Caco-2 (cell line): ENCODE results near the gene NTN4. TPM values are rescaled to one million over a fixed set of nuclear protein-coding genes. Genes with fewer than 3 reads are reported as not detected.
A peak's percentile ranks its signal among the peaks of the same experiment; 100 is the strongest.
"Not testable (repeated sequence)": the region's sequence is repeated elsewhere in the genome, so short reads cannot be mapped to it uniquely, and the experiment has no call there.

Experiments used
- BruUV-seq: library from RNA; stranded (reverse); fragments of 400-500 nt; replicated peaks from 2 replicates; lab custom pipeline; 2021; lab: Mats Ljungman, UMichigan
- CTCF ChIA-PET: fragments of 300-600 bp; sonication (Branson Sonifier 250); formaldehyde crosslinking; loops from one replicate; lab custom pipeline; 2022; ENCODE audit warnings: antibody characterized with exemption; lab: Charles Lee
- POLR2A ChIA-PET: fragments of 300-600 bp; sonication (Branson Sonifier 250); formaldehyde crosslinking; loops from one replicate; lab custom pipeline; 2022; ENCODE audit warnings: antibody characterized with exemption; lab: Charles Lee
- DNase-seq, 2 experiments: peaks; one replicate each; pipeline versions ENCODE4 v3.0.0 to v3.0.0-alpha.2; 2020 to 2022
- H3K27me3 ChIP-seq: replicated peaks from 2 replicates; pipeline ENCODE4 v1.6.0; 2011; ENCODE audit warnings: low read length; ENCODE audit not compliant: control insufficient read depth, insufficient read depth
- H3K36me3 ChIP-seq: 2 replicates; pipeline ENCODE4 v1.5.1; 2011; ENCODE audit warnings: low read length; ENCODE audit not compliant: control insufficient read depth, insufficient read depth
- H3K4me1 ChIP-seq: fragments of 250-450 bp; sonication (Bioruptor Pico); 2 replicates; pipeline ENCODE4 v1.5.1; 2020; ENCODE audit warnings: mild to moderate bottlenecking
- H3K4me3 ChIP-seq: 2 replicates; pipeline ENCODE4 v1.5.1; 2011; ENCODE audit warnings: low read depth, mild to moderate bottlenecking, control low read depth, low read length
- H3K9me3 ChIP-seq: fragments of 250-450 bp; sonication (Bioruptor Pico); 2 replicates; pipeline ENCODE4 v1.5.1; 2020; ENCODE audit warnings: mild to moderate bottlenecking, moderate library complexity
- H3K27ac Mint-ChIP-seq: one replicate; pipeline ENCODE4 v1.8.0; 2022; ENCODE audit warnings: mixed read lengths; ENCODE audit not compliant: unreplicated experiment
- H3K27me3 Mint-ChIP-seq: one replicate; pipeline ENCODE4 v1.8.0; 2022; ENCODE audit warnings: mixed read lengths; ENCODE audit not compliant: insufficient read depth, unreplicated experiment
- H3K36me3 Mint-ChIP-seq: one replicate; pipeline ENCODE4 v1.8.0; 2022; ENCODE audit warnings: mild to moderate bottlenecking, mixed read lengths; ENCODE audit not compliant: insufficient read depth, unreplicated experiment
- H3K4me1 Mint-ChIP-seq: one replicate; pipeline ENCODE4 v1.8.0; 2022; ENCODE audit warnings: low read depth, mixed read lengths; ENCODE audit not compliant: unreplicated experiment
- H3K4me3 Mint-ChIP-seq: one replicate; pipeline ENCODE4 v1.8.0; 2022; ENCODE audit warnings: mild to moderate bottlenecking, moderate library complexity, mixed read lengths; ENCODE audit not compliant: unreplicated experiment
- H3K9me3 Mint-ChIP-seq: one replicate; pipeline ENCODE4 v1.8.0; 2022; ENCODE audit warnings: mixed read lengths; ENCODE audit not compliant: unreplicated experiment
- CTCF ChIP-seq, 2 experiments: fragments of 200-600 bp in 1 of 2; IDR thresholded peaks; 1 replicate in 1 of 2; 2 replicates in 1 of 2; pipeline versions ENCODE4 v1.5.1 to v1.8.0; 2011 to 2022; ENCODE audit warnings: antibody characterized with exemption in 1 of 2, control low read depth in 1 of 2, inconsistent platforms in 1 of 2, low read depth in 1 of 2, low read length in 1 of 2, mild to moderate bottlenecking in 1 of 2, moderate library complexity in 1 of 2; ENCODE audit not compliant: insufficient read depth in 1 of 2, severe bottlenecking in 1 of 2, unreplicated experiment in 1 of 2
- intact Hi-C: fragments of 100-400 bp; cut with micrococcal nuclease; formaldehyde crosslinking; loops from one replicate; pipeline ENCODE4 v1.10.0; 2022; ENCODE audit not compliant: unreplicated experiment
- total RNA-seq: library from RNA; stranded (reverse); gene quantifications from 2 replicates; pipeline ENCODE4 v1.2.3, GENCODE V29; 2022

NTN4 gene
- total RNA-seq, 1 experiment from 2014 or later, result 54.1 TPM

GRCh38 chr12:95739561-95740313 is 50.8 kb downstream of the NTN4 start:
- Mint-ChIP-seq H3K36me3 (peaks cover 52% of the 10 kb centered on the region), H3K27me3 (no peaks in the 10 kb centered on the region), H3K4me3 (no peak overlapping the region), H3K9me3 (peaks cover 6% of the 10 kb centered on the region), H3K27ac (peak overlapping the region; percentile 74), H3K4me1 (peaks cover 33% of the 10 kb centered on the region)
- Histone ChIP-seq H3K4me3 (no peak overlapping the region), H3K36me3 (no peaks in the 10 kb centered on the region), H3K27me3 (no peaks in the 10 kb centered on the region), H3K4me1 (peaks cover 51% of the 10 kb centered on the region), H3K9me3 (peaks cover 4% of the 10 kb centered on the region; the same call in 1 of the 2 replicates)
- BruUV-seq, result no TSS peak
- intact Hi-C loops, result loop anchor here (2.0 to 5.0 kb wide), 3 partner anchors 75 to 117 kb away; no protein-coding TSS in a partner anchor
- ChIA-PET CTCF (no interaction called here), POLR2A (no interaction called here)
- DNase-seq, result no peak
- no peak for TF ChIP-seq CTCF (IDR thresholded peaks at IDR 0.05; ENCODE audit: insufficient read depth in 1 of 2, low read depth in 1 of 2, low read length in 1 of 2, severe bottlenecking in 1 of 2, unreplicated experiment in 1 of 2)

GRCh38 chr12:95738024-95738611 is 52.4 kb downstream of the NTN4 start:
- Mint-ChIP-seq H3K4me3 (peak overlapping the region; percentile 34), H3K36me3 (peaks cover 53% of the 10 kb centered on the region), H3K4me1 (peaks cover 27% of the 10 kb centered on the region), H3K27ac (peak overlapping the region; percentile 68), H3K9me3 (no peaks in the 10 kb centered on the region), H3K27me3 (no peaks in the 10 kb centered on the region)
- Histone ChIP-seq H3K9me3 (no peaks in the 10 kb centered on the region), H3K4me3 (no peak overlapping the region; the same call in 1 of the 2 replicates), H3K4me1 (peaks cover 43% of the 10 kb centered on the region), H3K36me3 (no peaks in the 10 kb centered on the region), H3K27me3 (no peaks in the 10 kb centered on the region)
- BruUV-seq, result no TSS peak
- POLR2A ChIA-PET, result interaction anchor here (0.6 kb wide), 2 partner anchors 12 to 95 kb away, joined by 3 to 4 read pairs; no protein-coding TSS in a partner anchor
- TF ChIP-seq CTCF (IDR thresholded peaks at IDR 0.05; ENCODE audit: insufficient read depth in 1 of 2, low read depth in 1 of 2, low read length in 1 of 2, severe bottlenecking in 1 of 2, unreplicated experiment in 1 of 2), result peak in 1 of 2 experiments; percentile 6
- peak; percentile 82 to 94 for DNase-seq
- CTCF ChIA-PET, result interaction anchor here (0.9 to 1.0 kb wide), 2 partner anchors 9 to 14 kb away, joined by 3 to 4 read pairs; no protein-coding TSS in a partner anchor
- intact Hi-C loops, result loop anchor here (1.0 to 5.0 kb wide), 8 partner anchors 8 to 116 kb away; no protein-coding TSS in a partner anchor

- intact Hi-C loops, result loop anchor here (1.0 to 5.0 kb wide), 3 partner anchors 8 to 114 kb away; no protein-coding TSS in a partner anchor
- DNase-seq, result no peak
- no peaks in the 10 kb centered on the region for H3K27me3 Mint-ChIP-seq
- no TSS peak for BruUV-seq
- ChIA-PET CTCF (no interaction called here), POLR2A (no interaction called here)
- Histone ChIP-seq H3K4me3 (no peak overlapping the region), H3K36me3 (no peaks in the 10 kb centered on the region), H3K9me3 (no peaks in the 10 kb centered on the region), H3K27me3 (no peaks in the 10 kb centered on the region), H3K4me1 (peaks cover 36% of the 10 kb centered on the region)
- TF ChIP-seq CTCF (IDR thresholded peaks at IDR 0.05; ENCODE audit: insufficient read depth in 1 of 2, low read depth in 1 of 2, low read length in 1 of 2, severe bottlenecking in 1 of 2, unreplicated experiment in 1 of 2), result no peak
- H3K4me1 Mint-ChIP-seq, result peaks cover 24% of the 10 kb centered on the region
- no peak overlapping the region for H3K27ac Mint-ChIP-seq
- no peak overlapping the region for H3K4me3 Mint-ChIP-seq
- H3K9me3 Mint-ChIP-seq, result no peaks in the 10 kb centered on the region
- peaks cover 61% of the 10 kb centered on the region for H3K36me3 Mint-ChIP-seq
Observed at GRCh38 chr12:95736631-95737030, 53.9 kb downstream of the NTN4 start.

GRCh38 chr12:95735728-95736127 is 54.8 kb downstream of the NTN4 start:
- H3K27me3 Mint-ChIP-seq, H3K9me3 ChIP-seq, H3K9me3 Mint-ChIP-seq, H3K4me3 ChIP-seq, H3K27me3 ChIP-seq, H3K36me3 ChIP-seq, BruUV-seq, H3K4me3 Mint-ChIP-seq, POLR2A ChIA-PET, H3K27ac Mint-ChIP-seq, CTCF ChIA-PET, DNase-seq: not testable (repeated sequence)
- intact Hi-C loops, result loop anchor here (5.0 kb wide), 2 partner anchors 83 to 113 kb away; no protein-coding TSS in a partner anchor
- H3K4me1 Mint-ChIP-seq, result peaks cover 29% of the 10 kb centered on the region
- peaks cover 36% of the 10 kb centered on the region for H3K4me1 ChIP-seq
- peaks cover 68% of the 10 kb centered on the region for H3K36me3 Mint-ChIP-seq
